Right lobe of liver (tissue), 4 donors: ENCODE measurements around the gene NFIA.
"Not testable (repeated sequence)": the region's sequence is repeated elsewhere in the genome, so short reads cannot be mapped to it uniquely, and the experiment has no call there.

ENCODE experiments used
- CTCF ChIP-seq, 4 donors: fragments of 200-600 bp in 3 of 4; fragments of 450-650 bp in 1 of 4; IDR thresholded peaks; one replicate each; pipeline versions ENCODE4 v1.5.1 to v1.8.0; 2016 to 2022; ENCODE audit warnings: antibody characterized with exemption in 4 of 4, mild to moderate bottlenecking in 2 of 4
- POLR2A ChIP-seq: fragments of 450-650 bp; IDR thresholded peaks from one replicate; pipeline ENCODE4 v1.6.1; 2017; ENCODE audit warnings: antibody characterized with exemption, mild to moderate bottlenecking
- donor health status: DM: no; HTN: no; CAD: no.
- donor health status: DM: no; HTN: no; CAD: no.
- donor health status: DM: no; HTN: yes; CAD: no.

- not testable (repeated sequence) for TF ChIP-seq POLR2A; CTCF (IDR thresholded peaks at IDR 0.05)
Measured at GRCh38 chr1:61278503-61278902, 196.1 kb downstream of the NFIA start.
